SK-N-SH (cell line): ENCODE results near the gene RNF215. TPM values are rescaled to one million over a fixed set of nuclear protein-coding genes. Genes with fewer than 3 reads are reported as not detected.

Experiments used
- CTCF ChIA-PET: fragments of 300-600, 350-600 bp; formaldehyde crosslinking; extraction: SDS; loops from one replicate; lab custom pipeline; 2021; lab: Yijun Ruan, JAX
- POLR2A ChIA-PET: fragments of 350-600 bp; sonication (Branson Sonifier 250); formaldehyde crosslinking; extraction: SDS; loops from one replicate; lab custom pipeline; 2020; ENCODE audit warnings: antibody characterized with exemption, inconsistent platforms; lab: Yijun Ruan, JAX
- DNase-seq: peaks from one replicate; pipeline ENCODE4 v3.0.0; 2012
- H2AFZ ChIP-seq: fragments of 200-600 bp; sonication (generic); 2 replicates; pipeline ENCODE4 v1.8.1; 2016; ENCODE audit warnings: antibody characterized with exemption, mild to moderate bottlenecking, low read depth
- H3F3A ChIP-seq: fragments of 200-600 bp; sonication (generic); replicated peaks from 2 replicates; pipeline ENCODE3; 2016; ENCODE audit warnings: antibody characterized with exemption, mild to moderate bottlenecking; ENCODE audit not compliant: insufficient read depth
- H3K27ac ChIP-seq, 2 experiments: fragments of 200-500 bp in 1 of 2; fragments of 200-600 bp in 1 of 2; sonication (Bioruptor generic) in 1 of 2; sonication (generic), shearing (Covaris generic) in 1 of 2; 2 replicates each; pipeline versions ENCODE4 v1.5.1 to v1.6.1; 2014 to 2016; ENCODE audit warnings: low read depth in 2 of 2, inconsistent platforms in 1 of 2, low read length in 1 of 2, mild to moderate bottlenecking in 1 of 2, mixed read lengths in 1 of 2
- H3K27me3 ChIP-seq: fragments of 200-600 bp; sonication (generic), shearing (Covaris generic); 2 replicates; pipeline ENCODE4 v1.6.1; 2016; ENCODE audit warnings: mixed run types; ENCODE audit not compliant: insufficient read depth
- H3K36me3 ChIP-seq, 2 experiments: fragments of 200-500 bp in 1 of 2; fragments of 200-600 bp in 1 of 2; sonication (Bioruptor generic) in 1 of 2; sonication (generic) in 1 of 2; replicated peaks in 1 of 2; 2 replicates each; pipeline versions ENCODE3 to v1.5.1; 2014 to 2016; ENCODE audit warnings: low read length in 1 of 2, mild to moderate bottlenecking in 1 of 2; ENCODE audit not compliant: insufficient read depth in 2 of 2, control insufficient read depth in 1 of 2
- H3K4me1 ChIP-seq, 2 experiments: fragments of 200-500 bp in 1 of 2; fragments of 200-600 bp in 1 of 2; sonication (Bioruptor generic) in 1 of 2; sonication (generic), shearing (Covaris generic) in 1 of 2; 2 replicates each; pipeline versions ENCODE4 v1.5.1 to v1.6.1; 2014 to 2016; ENCODE audit warnings: low read depth in 1 of 2, low read length in 1 of 2, mixed run types in 1 of 2; ENCODE audit not compliant: insufficient read depth in 2 of 2, control insufficient read depth in 1 of 2
- H3K4me2 ChIP-seq: fragments of 200-600 bp; sonication (generic), shearing (Covaris generic); 2 replicates; pipeline ENCODE4 v1.6.1; 2017; ENCODE audit warnings: mixed run types
- H3K4me3 ChIP-seq, 2 experiments: fragments of 200-500 bp in 1 of 2; fragments of 200-600 bp in 1 of 2; sonication (Bioruptor generic) in 1 of 2; sonication (generic), shearing (Covaris generic) in 1 of 2; 2 replicates each; pipeline versions ENCODE4 v1.5.1 to v1.8.1; 2014 to 2016; ENCODE audit warnings: low read depth in 2 of 2, inconsistent platforms in 1 of 2, low read length in 1 of 2, mild to moderate bottlenecking in 1 of 2, mixed read lengths in 1 of 2, moderate library complexity in 1 of 2
- H3K79me2 ChIP-seq: fragments of 200-600 bp; sonication (generic); 2 replicates; pipeline ENCODE4 v1.8.1; 2017; ENCODE audit warnings: mild to moderate bottlenecking; ENCODE audit not compliant: insufficient read depth
- H3K9ac ChIP-seq: fragments of 200-600 bp; sonication (generic); 2 replicates; pipeline ENCODE4 v1.6.1; 2017; ENCODE audit warnings: mixed run types
- H3K9me2 ChIP-seq: fragments of 200-600 bp; sonication (generic); 2 replicates; pipeline ENCODE4 v1.6.1; 2017; ENCODE audit warnings: mixed run types
- H3K9me3 ChIP-seq: fragments of 200-600 bp; sonication (generic); 2 replicates; pipeline ENCODE4 v1.6.1; 2017; ENCODE audit warnings: mixed run types, mild to moderate bottlenecking, moderate library complexity
- H4K20me1 ChIP-seq: fragments of 200-600 bp; sonication (generic); 2 replicates; pipeline ENCODE4 v1.6.1; 2017; ENCODE audit warnings: mild to moderate bottlenecking, mixed run types; ENCODE audit not compliant: insufficient read depth
- ELF1 ChIP-seq: IDR thresholded peaks from 2 replicates; pipeline ENCODE4 v1.4.0; 2012
- EZH2phosphoT487 ChIP-seq: fragments of 200-600 bp; sonication (generic); IDR thresholded peaks from 2 replicates; pipeline ENCODE4 v1.6.1; 2017; ENCODE audit warnings: low read depth, mixed run types, mild to moderate bottlenecking, antibody characterized with exemption, moderate library complexity, borderline replicate concordance
- FOSL2 ChIP-seq: IDR thresholded peaks from 2 replicates; pipeline ENCODE4 v1.4.0; 2012; ENCODE audit warnings: low read depth, mild to moderate bottlenecking, moderate library complexity, borderline replicate concordance
- FOXJ3 ChIP-seq: sonication (generic); formaldehyde crosslinking; IDR thresholded peaks from 2 replicates; pipeline ENCODE4 v1.5.1; 2020; ENCODE audit warnings: mild to moderate bottlenecking, missing genetic modification reagents
- FOXM1 ChIP-seq: IDR thresholded peaks from 2 replicates; pipeline ENCODE4 v1.4.0; 2012; ENCODE audit warnings: low read depth, mild to moderate bottlenecking
- GABPA ChIP-seq: IDR thresholded peaks from 2 replicates; pipeline ENCODE4 v1.4.0; 2012; ENCODE audit warnings: low read depth, mild to moderate bottlenecking
- JUND ChIP-seq: IDR thresholded peaks from 2 replicates; pipeline ENCODE4 v1.4.0; 2012
- MAX ChIP-seq: IDR thresholded peaks from 2 replicates; pipeline ENCODE4 v1.4.0; 2012; ENCODE audit warnings: low read depth
- MXI1 ChIP-seq: IDR thresholded peaks from 2 replicates; pipeline ENCODE4 v1.6.1; 2012; ENCODE audit warnings: mild to moderate bottlenecking, low read depth, low read length, improper control_type of control experiment
- NFIC ChIP-seq: IDR thresholded peaks from 2 replicates; pipeline ENCODE4 v1.4.0; 2012; ENCODE audit warnings: borderline replicate concordance
- NRF1 ChIP-seq: IDR thresholded peaks from 2 replicates; pipeline ENCODE4 v1.6.1; 2012; ENCODE audit warnings: low read depth, mild to moderate bottlenecking, low read length
- POLR2AphosphoS5 ChIP-seq: IDR thresholded peaks from 2 replicates; pipeline ENCODE4 v1.6.1; 2012; ENCODE audit warnings: low read depth, low read length
- REST ChIP-seq: IDR thresholded peaks from 2 replicates; pipeline ENCODE4 v1.6.1; 2012; ENCODE audit warnings: mild to moderate bottlenecking, low read depth, low read length, moderate library complexity
- RFX5 ChIP-seq: IDR thresholded peaks from 2 replicates; pipeline ENCODE4 v1.6.1; 2012; ENCODE audit warnings: mild to moderate bottlenecking, improper control_type of control experiment, low read length
- RXRA ChIP-seq: IDR thresholded peaks from 2 replicates; pipeline ENCODE4 v1.4.0; 2012; ENCODE audit warnings: low read depth, mild to moderate bottlenecking, borderline replicate concordance
- SIN3A ChIP-seq: IDR thresholded peaks from 2 replicates; pipeline ENCODE4 v1.6.1; 2012; ENCODE audit warnings: low read depth, mild to moderate bottlenecking, low read length, moderate library complexity, borderline replicate concordance
- SMC3 ChIP-seq: IDR thresholded peaks from 2 replicates; pipeline ENCODE4 v1.6.1; 2012; ENCODE audit warnings: low read depth, low read length, improper control_type of control experiment
- TCF12 ChIP-seq: IDR thresholded peaks from 2 replicates; pipeline ENCODE4 v1.4.0; 2012
- TEAD4 ChIP-seq: IDR thresholded peaks from 2 replicates; pipeline ENCODE4 v1.4.0; 2012; ENCODE audit warnings: mild to moderate bottlenecking, borderline replicate concordance; ENCODE audit not compliant: insufficient read depth
- WGBS: methylation state at CpG from one replicate; pipeline ENCODE4 v1.1.6; 2017; ENCODE audit warnings: low lambda C conversion rate; 5-methylcytosine and 5-hydroxymethylcytosine counted together
- polyA plus RNA-seq, 3 experiments: library from polyadenylated mRNA; depleted of rRNA; stranded (reverse); fragments of >200 nt; gene quantifications; 2 replicates each; pipeline ENCODE4 v1.2.3, GENCODE V29; 2012
- TF ChIP-seq, protein P1 (sequence below): IDR thresholded peaks from 2 replicates; pipeline ENCODE4 v1.4.0; 2012; ENCODE audit warnings: low read depth, borderline replicate concordance
- TF ChIP-seq, protein P2 (sequence below): IDR thresholded peaks from 2 replicates; pipeline ENCODE4; 2012
- TF ChIP-seq, protein P3 (sequence below): IDR thresholded peaks from 2 replicates; pipeline ENCODE4 v1.4.0; 2012; ENCODE audit warnings: low read depth, borderline replicate concordance
- TF ChIP-seq, protein P4 (sequence below): fragments of 150-350 bp; IDR thresholded peaks from 2 replicates; pipeline ENCODE4 v1.6.1; 2016; ENCODE audit warnings: mild to moderate bottlenecking, low read depth, low read length

The RNF215 gene
- polyA plus RNA-seq, 1 of the 3 experiments (the other 2 are of a cell fraction) = 28.6 TPM

- ChIA-PET CTCF (interaction anchor here (0.6 to 3.7 kb wide), 10 partner anchors 8 to 167 kb away, joined by 3 to 20 read pairs (median 6); partner anchors contain the start of genes RNF215 and SEC14L2), POLR2A (interaction anchor here (1.0 to 2.0 kb wide), 5 partner anchors 9 to 28 kb away, joined by 4 to 19 read pairs (median 6); partner anchors contain the start of gene SEC14L2)
- Histone ChIP-seq H3K4me1 (peaks cover 42 to 46% of the 10 kb centered on the region in 2 experiments), H3K4me2 (peak overlapping the region; percentile 97), H3K4me3 (peak overlapping the region; percentile 67 to 74), H3K9ac (peak overlapping the region; percentile 97), H4K20me1 (no peaks in the 10 kb centered on the region), H3K79me2 (peaks cover 4% of the 10 kb centered on the region; the same call in 1 of the 2 replicates), H3K9me2 (no peaks in the 10 kb centered on the region), H3K36me3 (peaks cover 11 to 14% of the 10 kb centered on the region in 2 experiments), H2AFZ (no peak overlapping the region; the same call in 1 of the 2 replicates), H3K27me3 (no peaks in the 10 kb centered on the region), H3F3A (peaks cover 53% of the 10 kb centered on the region), H3K9me3 (no peaks in the 10 kb centered on the region), H3K27ac (peak overlapping the region; percentile 97 to 99)
- DNase-seq = no peak
- WGBS = 37% methylated on average over 16 of the region's 18 CpGs
- TF ChIP-seq, protein P1, sequence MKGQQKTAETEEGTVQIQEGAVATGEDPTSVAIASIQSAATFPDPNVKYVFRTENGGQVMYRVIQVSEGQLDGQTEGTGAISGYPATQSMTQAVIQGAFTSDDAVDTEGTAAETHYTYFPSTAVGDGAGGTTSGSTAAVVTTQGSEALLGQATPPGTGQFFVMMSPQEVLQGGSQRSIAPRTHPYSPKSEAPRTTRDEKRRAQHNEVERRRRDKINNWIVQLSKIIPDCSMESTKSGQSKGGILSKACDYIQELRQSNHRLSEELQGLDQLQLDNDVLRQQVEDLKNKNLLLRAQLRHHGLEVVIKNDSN = no peak
- no peak for TF ChIP-seq FOXM1
- TF ChIP-seq SIN3A = peak; percentile 17; the same call in 1 of the 2 replicates
- TF ChIP-seq, protein P2, sequence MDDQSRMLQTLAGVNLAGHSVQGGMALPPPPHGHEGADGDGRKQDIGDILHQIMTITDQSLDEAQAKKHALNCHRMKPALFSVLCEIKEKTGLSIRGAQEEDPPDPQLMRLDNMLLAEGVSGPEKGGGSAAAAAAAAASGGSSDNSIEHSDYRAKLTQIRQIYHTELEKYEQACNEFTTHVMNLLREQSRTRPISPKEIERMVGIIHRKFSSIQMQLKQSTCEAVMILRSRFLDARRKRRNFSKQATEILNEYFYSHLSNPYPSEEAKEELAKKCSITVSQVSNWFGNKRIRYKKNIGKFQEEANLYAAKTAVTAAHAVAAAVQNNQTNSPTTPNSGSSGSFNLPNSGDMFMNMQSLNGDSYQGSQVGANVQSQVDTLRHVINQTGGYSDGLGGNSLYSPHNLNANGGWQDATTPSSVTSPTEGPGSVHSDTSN = peak; percentile 51; the same call in 1 of the 2 replicates
- no peak for TF ChIP-seq ELF1
- peak; percentile 26; the same call in 1 of the 2 replicates for TF ChIP-seq NFIC
- no peak for TF ChIP-seq NRF1
- TF ChIP-seq EZH2phosphoT487 = no peak
- TF ChIP-seq FOSL2 = peak; percentile 86
- TF ChIP-seq TEAD4 = no peak
- no peak for TF ChIP-seq SMC3
- TF ChIP-seq, protein P3, sequence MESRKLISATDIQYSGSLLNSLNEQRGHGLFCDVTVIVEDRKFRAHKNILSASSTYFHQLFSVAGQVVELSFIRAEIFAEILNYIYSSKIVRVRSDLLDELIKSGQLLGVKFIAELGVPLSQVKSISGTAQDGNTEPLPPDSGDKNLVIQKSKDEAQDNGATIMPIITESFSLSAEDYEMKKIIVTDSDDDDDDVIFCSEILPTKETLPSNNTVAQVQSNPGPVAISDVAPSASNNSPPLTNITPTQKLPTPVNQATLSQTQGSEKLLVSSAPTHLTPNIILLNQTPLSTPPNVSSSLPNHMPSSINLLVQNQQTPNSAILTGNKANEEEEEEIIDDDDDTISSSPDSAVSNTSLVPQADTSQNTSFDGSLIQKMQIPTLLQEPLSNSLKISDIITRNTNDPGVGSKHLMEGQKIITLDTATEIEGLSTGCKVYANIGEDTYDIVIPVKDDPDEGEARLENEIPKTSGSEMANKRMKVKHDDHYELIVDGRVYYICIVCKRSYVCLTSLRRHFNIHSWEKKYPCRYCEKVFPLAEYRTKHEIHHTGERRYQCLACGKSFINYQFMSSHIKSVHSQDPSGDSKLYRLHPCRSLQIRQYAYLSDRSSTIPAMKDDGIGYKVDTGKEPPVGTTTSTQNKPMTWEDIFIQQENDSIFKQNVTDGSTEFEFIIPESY = no peak
- TF ChIP-seq TCF12 = peak; percentile 67; the same call in 1 of the 2 replicates
- no peak for TF ChIP-seq REST
- no peak; the same call in none of the 2 replicates for TF ChIP-seq MAX
- TF ChIP-seq POLR2AphosphoS5 = no peak; the same call in 1 of the 2 replicates
- peak; percentile 61; the same call in 1 of the 2 replicates for TF ChIP-seq RXRA
- no peak for TF ChIP-seq FOXJ3 (CRISPR knock-in tag)
- no peak for TF ChIP-seq RFX5
- no peak for TF ChIP-seq GABPA
- TF ChIP-seq MXI1 = no peak
- TF ChIP-seq, protein P4, sequence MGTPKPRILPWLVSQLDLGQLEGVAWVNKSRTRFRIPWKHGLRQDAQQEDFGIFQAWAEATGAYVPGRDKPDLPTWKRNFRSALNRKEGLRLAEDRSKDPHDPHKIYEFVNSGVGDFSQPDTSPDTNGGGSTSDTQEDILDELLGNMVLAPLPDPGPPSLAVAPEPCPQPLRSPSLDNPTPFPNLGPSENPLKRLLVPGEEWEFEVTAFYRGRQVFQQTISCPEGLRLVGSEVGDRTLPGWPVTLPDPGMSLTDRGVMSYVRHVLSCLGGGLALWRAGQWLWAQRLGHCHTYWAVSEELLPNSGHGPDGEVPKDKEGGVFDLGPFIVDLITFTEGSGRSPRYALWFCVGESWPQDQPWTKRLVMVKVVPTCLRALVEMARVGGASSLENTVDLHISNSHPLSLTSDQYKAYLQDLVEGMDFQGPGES = no peak
- peak; percentile 62 for TF ChIP-seq JUND
Measured at GRCh38 chr22:30422481-30423300, 35.5 kb upstream of the RNF215 start.
